ENCODE results near the gene ATIC.
A peak's percentile ranks its signal among the peaks of the same experiment; 100 is the strongest.

The ATIC gene

GRCh38 chr2:215332872-215333595, 21.2 kb downstream of the ATIC start:
- TF ChIP-seq POU2F2 (IDR thresholded peaks at IDR 0.05; ENCODE audit: low read depth, low read length) (no peak), PAX5 (IDR thresholded peaks at IDR 0.05; ENCODE audit: insufficient read depth, low read length, severe bottlenecking) (no peak), SPI1 (IDR thresholded peaks at IDR 0.05; ENCODE audit: low read depth, low read length) (no peak), POLR2AphosphoS5 (IDR thresholded peaks at IDR 0.05; ENCODE audit: low read depth, low read length) (no peak), POLR2A (IDR thresholded peaks at IDR 0.05; ENCODE audit: low read depth, low read length) (no peak), TAF1 (IDR thresholded peaks at IDR 0.05; ENCODE audit: low read depth, low read length) (no peak)
- no peak for DNase-seq (ENCODE audit: insufficient read length, low spot score)
- FAIRE-seq = peak; percentile 83

- FAIRE-seq = no peak
- no peak for DNase-seq (ENCODE audit: insufficient read length, low spot score)
- TF ChIP-seq SPI1 (IDR thresholded peaks at IDR 0.05; ENCODE audit: low read depth, low read length) (no peak), POLR2AphosphoS5 (IDR thresholded peaks at IDR 0.05; ENCODE audit: low read depth, low read length) (no peak), TAF1 (IDR thresholded peaks at IDR 0.05; ENCODE audit: low read depth, low read length) (no peak), PAX5 (IDR thresholded peaks at IDR 0.05; ENCODE audit: insufficient read depth, low read length, severe bottlenecking) (no peak), POU2F2 (IDR thresholded peaks at IDR 0.05; ENCODE audit: low read depth, low read length) (no peak), POLR2A (IDR thresholded peaks at IDR 0.05; ENCODE audit: low read depth, low read length) (no peak)
Observed at GRCh38 chr2:215338883-215339679, 27.2 kb downstream of the ATIC start.

- no peak for FAIRE-seq
- DNase-seq (ENCODE audit: insufficient read length, low spot score) = no peak
Observed at GRCh38 chr2:215347878-215348277, 36.0 kb downstream of the ATIC start.

GRCh38 chr2:215352602-215353001, 40.7 kb downstream of the ATIC start:
- TF ChIP-seq TAF1 (IDR thresholded peaks at IDR 0.05; ENCODE audit: low read depth, low read length) (no peak), POU2F2 (IDR thresholded peaks at IDR 0.05; ENCODE audit: low read depth, low read length) (no peak), PAX5 (IDR thresholded peaks at IDR 0.05; ENCODE audit: insufficient read depth, low read length, severe bottlenecking) (no peak), SPI1 (IDR thresholded peaks at IDR 0.05; ENCODE audit: low read depth, low read length) (no peak), POLR2AphosphoS5 (IDR thresholded peaks at IDR 0.05; ENCODE audit: low read depth, low read length) (no peak), POLR2A (IDR thresholded peaks at IDR 0.05; ENCODE audit: low read depth, low read length) (no peak)
- FAIRE-seq (no peak), DNase-seq (ENCODE audit: insufficient read length, low spot score) (no peak)

More at GRCh38 chr2:215347878-215348277, 36.0 kb downstream of the ATIC start:
- TF ChIP-seq SPI1 (IDR thresholded peaks at IDR 0.05; ENCODE audit: low read depth, low read length) (no peak), TAF1 (IDR thresholded peaks at IDR 0.05; ENCODE audit: low read depth, low read length) (no peak), PAX5 (IDR thresholded peaks at IDR 0.05; ENCODE audit: insufficient read depth, low read length, severe bottlenecking) (no peak), POLR2A (IDR thresholded peaks at IDR 0.05; ENCODE audit: low read depth, low read length) (no peak), POLR2AphosphoS5 (IDR thresholded peaks at IDR 0.05; ENCODE audit: low read depth, low read length) (no peak), POU2F2 (IDR thresholded peaks at IDR 0.05; ENCODE audit: low read depth, low read length) (no peak)

- DNase-seq (ENCODE audit: insufficient read length, low spot score) (no peak), FAIRE-seq (no peak)
- no peak for TF ChIP-seq PAX5 (IDR thresholded peaks at IDR 0.05; ENCODE audit: insufficient read depth, low read length, severe bottlenecking)
- no peak for TF ChIP-seq POLR2A (IDR thresholded peaks at IDR 0.05; ENCODE audit: low read depth, low read length)
- TF ChIP-seq SPI1 (IDR thresholded peaks at IDR 0.05; ENCODE audit: low read depth, low read length) = no peak
- TF ChIP-seq POLR2AphosphoS5 (IDR thresholded peaks at IDR 0.05; ENCODE audit: low read depth, low read length) = no peak
- TF ChIP-seq POU2F2 (IDR thresholded peaks at IDR 0.05; ENCODE audit: low read depth, low read length) = no peak
- TF ChIP-seq TAF1 (IDR thresholded peaks at IDR 0.05; ENCODE audit: low read depth, low read length) = no peak
Observed at GRCh38 chr2:215354771-215355695, 43.2 kb downstream of the ATIC start.

- FAIRE-seq = no peak
- no peak for TF ChIP-seq POU2F2 (IDR thresholded peaks at IDR 0.05; ENCODE audit: low read depth, low read length)
- TF ChIP-seq TAF1 (IDR thresholded peaks at IDR 0.05; ENCODE audit: low read depth, low read length) = no peak
- no peak for TF ChIP-seq POLR2AphosphoS5 (IDR thresholded peaks at IDR 0.05; ENCODE audit: low read depth, low read length)
- TF ChIP-seq POLR2A (IDR thresholded peaks at IDR 0.05; ENCODE audit: low read depth, low read length) = no peak
- TF ChIP-seq SPI1 (IDR thresholded peaks at IDR 0.05; ENCODE audit: low read depth, low read length) = no peak
- no peak for TF ChIP-seq PAX5 (IDR thresholded peaks at IDR 0.05; ENCODE audit: insufficient read depth, low read length, severe bottlenecking)
Observed at GRCh38 chr2:215355801-215356200, 43.9 kb downstream of the ATIC start.

GRCh38 chr2:215356334-215356947, 44.6 kb downstream of the ATIC start:
- FAIRE-seq = no peak

More at GRCh38 chr2:215355801-215356200, 43.9 kb downstream of the ATIC start:
- no peak for DNase-seq (ENCODE audit: insufficient read length, low spot score)

GRCh38 chr2:215356948-215357461, 45.1 kb downstream of the ATIC start:
- no peak for FAIRE-seq
- DNase-seq (ENCODE audit: insufficient read length, low spot score) = no peak
- TF ChIP-seq PAX5 (IDR thresholded peaks at IDR 0.05; ENCODE audit: insufficient read depth, low read length, severe bottlenecking) (no peak), POU2F2 (IDR thresholded peaks at IDR 0.05; ENCODE audit: low read depth, low read length) (no peak), TAF1 (IDR thresholded peaks at IDR 0.05; ENCODE audit: low read depth, low read length) (no peak), POLR2AphosphoS5 (IDR thresholded peaks at IDR 0.05; ENCODE audit: low read depth, low read length) (no peak), SPI1 (IDR thresholded peaks at IDR 0.05; ENCODE audit: low read depth, low read length) (no peak), POLR2A (IDR thresholded peaks at IDR 0.05; ENCODE audit: low read depth, low read length) (no peak)

More at GRCh38 chr2:215356334-215356947, 44.6 kb downstream of the ATIC start:
- no peak for DNase-seq (ENCODE audit: insufficient read length, low spot score)
- no peak for TF ChIP-seq POLR2AphosphoS5 (IDR thresholded peaks at IDR 0.05; ENCODE audit: low read depth, low read length)
- no peak for TF ChIP-seq POU2F2 (IDR thresholded peaks at IDR 0.05; ENCODE audit: low read depth, low read length)
- TF ChIP-seq SPI1 (IDR thresholded peaks at IDR 0.05; ENCODE audit: low read depth, low read length) = no peak
- TF ChIP-seq POLR2A (IDR thresholded peaks at IDR 0.05; ENCODE audit: low read depth, low read length) = no peak
